Hepatocyte (in vitro differentiated cells): ENCODE data around the gene PDXDC1.

Experiments
- EZH2 ChIP-seq: fragments of 200-600 bp; sonication (generic); IDR thresholded peaks from 2 replicates; pipeline ENCODE4 v1.6.1; 2016; ENCODE audit warnings: antibody characterized with exemption, mild to moderate bottlenecking, borderline replicate concordance
- EZH2phosphoT487 ChIP-seq: fragments of 200-600 bp; sonication (generic); IDR thresholded peaks from one replicate; pipeline ENCODE4 v1.6.1; 2018; ENCODE audit warnings: antibody characterized with exemption, mild to moderate bottlenecking, low read depth, moderate library complexity; ENCODE audit not compliant: unreplicated experiment, severe bottlenecking
- TF ChIP-seq, protein P1 (sequence below): fragments of 200-600 bp; sonication (generic); IDR thresholded peaks from 2 replicates; pipeline ENCODE4 v1.5.1; 2016; ENCODE audit warnings: antibody characterized with exemption, mild to moderate bottlenecking; ENCODE audit not compliant: poor library complexity

DNA sequence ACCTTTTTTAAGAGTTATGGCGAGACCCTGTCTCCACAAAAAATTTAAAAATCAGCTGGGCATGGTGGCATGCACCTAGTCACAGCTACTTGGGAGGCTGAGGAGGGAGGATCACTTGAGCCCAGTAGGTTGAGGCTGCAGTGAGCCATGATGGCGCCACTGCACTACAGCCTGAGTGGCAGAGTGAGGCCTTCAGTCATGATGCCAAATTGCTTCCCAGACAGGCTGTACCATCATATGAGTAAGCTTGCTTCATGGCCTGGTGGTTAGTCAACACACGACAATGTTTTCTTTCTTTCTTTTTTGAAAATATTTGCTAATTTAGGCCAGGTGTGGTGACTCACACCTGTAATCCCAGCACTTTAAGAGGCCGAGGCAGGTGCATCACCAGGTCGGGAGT lies 68.5 kb downstream of the PDXDC1 start:
- TF ChIP-seq EZH2phosphoT487: no peak
- TF ChIP-seq, protein P1, sequence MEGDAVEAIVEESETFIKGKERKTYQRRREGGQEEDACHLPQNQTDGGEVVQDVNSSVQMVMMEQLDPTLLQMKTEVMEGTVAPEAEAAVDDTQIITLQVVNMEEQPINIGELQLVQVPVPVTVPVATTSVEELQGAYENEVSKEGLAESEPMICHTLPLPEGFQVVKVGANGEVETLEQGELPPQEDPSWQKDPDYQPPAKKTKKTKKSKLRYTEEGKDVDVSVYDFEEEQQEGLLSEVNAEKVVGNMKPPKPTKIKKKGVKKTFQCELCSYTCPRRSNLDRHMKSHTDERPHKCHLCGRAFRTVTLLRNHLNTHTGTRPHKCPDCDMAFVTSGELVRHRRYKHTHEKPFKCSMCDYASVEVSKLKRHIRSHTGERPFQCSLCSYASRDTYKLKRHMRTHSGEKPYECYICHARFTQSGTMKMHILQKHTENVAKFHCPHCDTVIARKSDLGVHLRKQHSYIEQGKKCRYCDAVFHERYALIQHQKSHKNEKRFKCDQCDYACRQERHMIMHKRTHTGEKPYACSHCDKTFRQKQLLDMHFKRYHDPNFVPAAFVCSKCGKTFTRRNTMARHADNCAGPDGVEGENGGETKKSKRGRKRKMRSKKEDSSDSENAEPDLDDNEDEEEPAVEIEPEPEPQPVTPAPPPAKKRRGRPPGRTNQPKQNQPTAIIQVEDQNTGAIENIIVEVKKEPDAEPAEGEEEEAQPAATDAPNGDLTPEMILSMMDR: no peak
- no peak for TF ChIP-seq EZH2
